Measurements from ENCODE around the gene ZNF358. TPM values are rescaled to one million over a fixed set of nuclear protein-coding genes. Genes with fewer than 3 reads are reported as not detected.

The ZNF358 gene
- total RNA-seq, 1 donor from 2014 or later, result 27.1 TPM

GRCh38 chr19:7559102-7559501 lies 43.2 kb downstream of the ZNF358 start:
- no peak for DNase-seq (ENCODE audit: low read depth)

GRCh38 chr19:7560255-7560654 lies 44.4 kb downstream of the ZNF358 start:
- DNase-seq (ENCODE audit: low read depth), result no peak

- no peak for DNase-seq (ENCODE audit: low read depth)
These were observed 45.4 kb downstream of the ZNF358 start for GRCh38 chr19:7561325-7561724.

- no peak for DNase-seq (ENCODE audit: low read depth)
These were observed 46.9 kb downstream of the ZNF358 start for GRCh38 chr19:7562646-7563393.

GRCh38 chr19:7564866-7565265 lies 49.0 kb downstream of the ZNF358 start:
- DNase-seq (ENCODE audit: low read depth), result no peak

GRCh38 chr19:7565332-7565731 lies 49.4 kb downstream of the ZNF358 start:
- DNase-seq (ENCODE audit: low read depth), result no peak

Other genes starting within 250 kb of the ZNF358 start
- 3.8 and 19.8 TPM in 2 replicates for gene INSR, start 221.7 kb upstream of the ZNF358 start, total RNA-seq
- 53.0 and 66.0 TPM in 2 replicates for gene ARHGEF18, start 167.2 kb upstream of the ZNF358 start, total RNA-seq
- 5.2 and 6.9 TPM in 2 replicates for gene PEX11G, start 27.1 kb upstream of the ZNF358 start, total RNA-seq
- 3.1 and 5.7 TPM in 2 replicates for gene MCOLN1, start 6.5 kb downstream of the ZNF358 start, total RNA-seq
- gene PNPLA6, start 19.6 kb downstream of the ZNF358 start, total RNA-seq, result 79.7 and 149 TPM in 2 replicates
- gene CAMSAP3, start 79.8 kb downstream of the ZNF358 start, total RNA-seq, result 1.9 and 3.8 TPM in 2 replicates
- gene XAB2, start 113.4 kb downstream of the ZNF358 start, total RNA-seq, result 19.3 and 52.3 TPM in 2 replicates
- 15.3 and 27.6 TPM in 2 replicates for gene PET100, start 113.7 kb downstream of the ZNF358 start, total RNA-seq
- gene PCP2, start 117.6 kb downstream of the ZNF358 start, total RNA-seq, result 0.30 TPM in 1 of 2 replicates, not detected in the other
- 47.9 and 118 TPM in 2 replicates for gene STXBP2, start 121.0 kb downstream of the ZNF358 start, total RNA-seq
- gene RETN, start 152.9 kb downstream of the ZNF358 start, total RNA-seq, result not detected in 2 replicates
- not detected in 2 replicates for gene MCEMP1, start 161.0 kb downstream of the ZNF358 start, total RNA-seq
- 47.7 and 118 TPM in 2 replicates for gene TRAPPC5, start 164.7 kb downstream of the ZNF358 start, total RNA-seq
- gene FCER2, start 186.0 kb downstream of the ZNF358 start, total RNA-seq, result not detected in 2 replicates
- not detected in 2 replicates for gene CLEC4G, start 216.0 kb downstream of the ZNF358 start, total RNA-seq
- gene CD209, start 231.4 kb downstream of the ZNF358 start, total RNA-seq, result 0.15 TPM in 1 of 2 replicates, not detected in the other
- gene CLEC4M, start 247.1 kb downstream of the ZNF358 start, total RNA-seq, result not detected in 2 replicates